ENCODE measurements around the gene PHF2. TPM values are rescaled to one million over a fixed set of nuclear protein-coding genes. Genes with fewer than 3 reads are reported as not detected.

The PHF2 gene
- total RNA-seq = 15.9 and 17.6 TPM in 2 replicates
- polyA plus RNA-seq (2012) = 13.2 TPM

DNA sequence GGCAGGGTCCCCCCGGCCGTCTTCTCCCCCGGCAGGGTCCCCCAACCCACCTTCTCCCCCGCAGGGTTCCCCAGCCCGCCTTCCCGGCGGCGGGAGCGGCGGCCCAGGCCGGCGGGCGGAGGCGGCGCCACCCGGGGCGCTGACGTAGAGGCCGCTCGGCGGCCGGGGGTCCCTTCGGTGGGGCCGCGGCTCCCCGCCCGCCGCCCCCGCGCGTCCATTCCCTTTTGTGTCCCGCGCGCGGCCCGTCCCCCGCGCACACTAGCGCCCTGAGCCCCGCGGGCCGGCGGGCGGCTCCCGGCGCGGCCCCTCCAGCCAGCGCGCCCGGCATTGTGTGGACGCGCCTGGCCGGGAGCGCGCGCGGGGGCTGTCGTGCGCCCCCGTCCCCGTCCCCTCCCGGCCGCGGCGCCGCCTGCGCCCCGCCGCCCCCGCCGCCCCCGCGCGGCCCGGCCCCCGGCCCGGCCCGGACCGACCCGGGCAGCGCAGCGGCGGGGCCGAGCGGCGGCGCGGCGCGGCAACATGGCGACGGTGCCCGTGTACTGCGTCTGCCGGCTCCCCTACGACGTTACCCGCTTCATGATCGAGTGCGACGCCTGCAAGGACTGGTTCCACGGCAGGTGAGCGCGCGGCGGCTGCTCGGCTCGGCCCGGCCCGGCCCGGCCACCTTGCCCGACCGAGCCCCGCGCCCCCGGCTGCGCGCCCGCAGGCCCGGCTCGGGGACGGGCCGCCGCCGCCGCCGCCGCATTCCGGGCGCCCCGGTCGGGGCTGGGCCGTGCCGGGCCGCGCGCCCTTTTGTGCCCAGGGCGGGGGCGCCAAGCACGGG, at the start of gene PHF2:
PHF2 (plus strand) TSS at position 327 of the 820 bp plus-strand sequence; CDS start at position 517, 190 bp downstream.
- DNase-seq (ENCODE audit: low read depth) = peak; percentile 35

- DNase-seq (ENCODE audit: low read depth) = peak; percentile 52
Observed at GRCh38 chr9:93531374-93531773, 45.0 kb upstream of the PHF2 start.

DNA sequence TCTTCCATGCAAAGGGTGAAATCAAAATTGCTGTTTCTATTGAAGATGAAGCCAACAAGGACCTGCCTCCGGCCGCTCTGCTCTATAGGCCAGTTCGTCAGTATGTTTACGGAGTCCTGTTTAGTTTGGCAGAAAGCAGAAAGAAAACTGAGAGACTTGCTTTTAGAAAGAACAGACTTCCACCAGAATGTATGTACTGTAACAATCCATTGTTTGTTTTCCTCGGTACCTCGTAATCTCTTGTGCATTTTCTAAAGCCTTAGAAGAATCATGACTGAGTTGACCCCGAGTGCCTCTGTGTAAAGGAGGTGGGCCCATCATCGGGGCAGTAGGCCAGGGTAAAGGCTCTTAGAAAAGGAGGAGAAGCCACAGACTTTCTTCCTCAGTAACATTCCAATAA, 44.2 kb upstream of the PHF2 start:
- no peak for DNase-seq (ENCODE audit: low read depth)

- no peak for DNase-seq (ENCODE audit: low read depth)
Observed at GRCh38 chr9:93533863-93534262, 42.5 kb upstream of the PHF2 start.

GRCh38 chr9:93536167-93536566, 40.2 kb upstream of the PHF2 start:
- DNase-seq (ENCODE audit: low read depth) = peak; percentile 8

GRCh38 chr9:93536874-93537273, 39.5 kb upstream of the PHF2 start:
- DNase-seq (ENCODE audit: low read depth) = no peak

- no peak for DNase-seq (ENCODE audit: low read depth)
Observed at GRCh38 chr9:93540305-93540704, 36.1 kb upstream of the PHF2 start.

- DNase-seq (ENCODE audit: low read depth) = no peak
Observed at GRCh38 chr9:93541005-93541404, 35.4 kb upstream of the PHF2 start.

GRCh38 chr9:93541581-93542349, 34.6 kb upstream of the PHF2 start:
- no peak for DNase-seq (ENCODE audit: low read depth)

DNA sequence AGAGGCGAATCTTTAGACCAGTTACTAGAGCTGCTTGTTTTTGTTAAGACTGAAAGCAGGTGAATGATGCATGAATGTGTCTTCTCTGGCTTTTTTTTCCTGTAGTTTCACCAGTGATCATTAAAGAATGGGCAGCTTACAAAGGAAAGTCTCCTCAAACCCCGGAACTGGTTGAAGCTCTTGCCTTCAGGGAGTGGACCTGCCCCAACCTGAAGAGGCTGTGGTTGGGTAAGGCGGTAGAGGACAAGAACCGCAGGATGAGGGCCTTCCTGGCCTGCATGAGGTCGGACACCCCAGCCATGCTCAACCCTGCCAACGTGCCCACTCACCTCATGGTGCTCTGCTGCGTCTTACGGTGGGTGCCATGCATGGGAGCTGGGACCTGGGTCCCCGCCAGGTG, 33.3 kb upstream of the PHF2 start:
- no peak for DNase-seq (ENCODE audit: low read depth)

GRCh38 chr9:93546356-93546755, 30.0 kb upstream of the PHF2 start:
- no peak for DNase-seq (ENCODE audit: low read depth)

DNA sequence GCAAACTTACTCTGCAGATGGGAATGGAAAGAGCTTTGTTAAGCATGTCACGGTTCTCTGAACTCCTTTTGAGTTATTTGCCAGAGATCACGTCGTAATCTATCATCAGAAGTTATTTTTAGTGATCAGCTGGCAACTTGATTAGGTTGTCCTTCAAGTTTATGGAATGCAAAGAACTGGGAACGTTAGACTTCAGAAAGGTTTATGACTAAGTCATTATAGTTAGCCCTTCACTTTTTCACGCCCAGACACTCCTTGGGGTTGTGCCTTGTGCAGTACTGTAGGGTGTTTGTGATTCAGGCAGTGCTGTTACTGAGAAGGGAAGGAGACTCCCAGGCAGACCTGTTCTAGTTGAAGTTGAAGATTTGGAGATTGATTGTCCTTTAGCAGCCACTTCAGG, 26.8 kb upstream of the PHF2 start:
- peak; percentile 46 for DNase-seq (ENCODE audit: low read depth)

- no peak for DNase-seq (ENCODE audit: low read depth)
Observed at GRCh38 chr9:93552923-93553322, 23.5 kb upstream of the PHF2 start.

GRCh38 chr9:93555370-93555769, 21.0 kb upstream of the PHF2 start:
- no peak for DNase-seq (ENCODE audit: low read depth)

GRCh38 chr9:93557366-93558137, 18.8 kb upstream of the PHF2 start:
- DNase-seq (ENCODE audit: low read depth) = no peak

GRCh38 chr9:93558503-93558902, 17.9 kb upstream of the PHF2 start:
- DNase-seq (ENCODE audit: low read depth) = no peak

GRCh38 chr9:93560991-93561390, 15.4 kb upstream of the PHF2 start:
- no peak for DNase-seq (ENCODE audit: low read depth)

GRCh38 chr9:93562157-93562556, 14.2 kb upstream of the PHF2 start:
- no peak for DNase-seq (ENCODE audit: low read depth)

DNA sequence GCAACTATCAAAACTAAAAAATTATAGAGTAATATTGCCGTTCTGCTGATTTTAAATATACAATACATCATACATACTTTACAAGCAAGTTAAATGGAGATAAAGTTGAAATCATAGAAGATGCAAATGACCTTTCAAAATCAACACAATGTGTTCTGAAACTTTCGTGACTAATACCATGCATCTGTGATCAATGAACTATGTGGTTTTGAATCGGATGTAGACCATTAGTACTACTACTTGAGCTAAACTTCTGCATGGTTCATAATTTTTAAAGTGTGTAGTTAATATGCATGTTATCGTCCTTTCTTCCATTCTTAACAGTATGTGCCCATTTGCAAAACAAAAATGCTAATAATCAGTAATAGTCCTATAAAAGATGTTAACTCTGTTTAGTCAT, 11.3 kb upstream of the PHF2 start:
- DNase-seq (ENCODE audit: low read depth) = no peak

DNA sequence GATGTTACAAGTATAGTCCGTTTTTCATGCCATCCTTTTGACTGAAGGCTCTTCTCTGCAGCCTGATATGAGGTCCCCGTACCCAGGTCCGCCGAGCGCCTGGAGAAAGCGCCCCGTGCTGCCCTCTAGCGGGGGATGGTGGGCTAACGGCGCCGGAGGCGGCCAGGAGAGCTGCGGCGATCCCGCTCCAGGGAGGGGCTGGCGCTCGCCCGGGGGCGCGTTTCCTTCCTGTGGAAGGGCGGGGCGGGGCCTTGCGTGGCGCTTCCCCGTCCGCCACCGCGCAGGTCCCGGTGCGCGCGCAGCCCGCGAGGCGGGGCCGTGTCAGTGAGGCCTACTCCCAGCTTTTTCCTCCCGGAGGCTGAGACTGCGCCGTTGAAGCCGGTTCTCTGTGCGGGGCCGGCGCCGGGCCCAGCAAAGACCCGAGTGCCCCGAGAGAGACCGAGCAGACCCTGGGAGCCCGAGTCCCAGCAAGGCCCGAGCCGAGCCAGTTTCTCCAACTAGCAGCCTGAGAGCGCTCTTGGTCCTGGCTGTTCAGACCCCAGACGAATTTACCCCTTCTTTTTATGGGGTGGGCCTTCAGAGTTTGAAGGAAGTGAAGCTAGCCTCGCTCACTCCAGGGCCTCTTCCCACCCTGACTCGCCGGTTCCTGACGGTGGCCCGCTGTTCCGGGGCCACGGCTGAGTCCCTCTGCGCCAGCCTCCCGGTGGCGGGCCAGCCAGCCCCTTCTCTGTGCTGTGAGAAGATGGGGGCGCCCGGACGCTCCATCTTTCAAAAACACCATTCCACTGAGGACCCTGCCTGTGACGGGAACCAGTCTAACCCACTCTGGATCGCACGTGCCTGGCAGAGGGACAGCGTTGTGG, 9.7 kb upstream of the PHF2 start:
- peak; percentile 96 for DNase-seq (ENCODE audit: low read depth)
